ENCODE measurements around the gene SLC24A3.

SLC24A3 gene

DNA sequence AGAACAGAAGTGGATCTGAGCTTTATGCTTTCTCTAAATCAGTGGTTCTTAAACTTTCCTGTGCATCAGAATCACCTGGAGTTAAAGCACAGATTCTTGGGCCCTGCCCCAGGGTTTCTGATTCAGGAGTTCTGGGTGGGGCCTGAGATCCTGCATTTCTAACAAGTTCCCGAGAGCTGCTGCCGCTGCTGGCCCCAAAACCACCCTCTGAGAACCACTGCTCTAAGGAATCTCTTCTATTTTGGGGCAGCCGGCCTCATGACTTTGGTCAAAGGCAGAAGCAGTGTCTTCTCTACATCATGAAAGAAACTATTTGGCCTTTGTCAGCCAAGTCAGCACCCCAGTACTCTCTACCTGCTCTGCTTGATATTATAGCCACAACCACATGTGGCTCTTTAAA, 503.5 kb downstream of the SLC24A3 start:
- H3K4me3 ChIP-seq (ENCODE audit: low read length): no peak overlapping the region
- no peak for DNase-seq (ENCODE audit: low read depth)
- TF ChIP-seq, protein P1, sequence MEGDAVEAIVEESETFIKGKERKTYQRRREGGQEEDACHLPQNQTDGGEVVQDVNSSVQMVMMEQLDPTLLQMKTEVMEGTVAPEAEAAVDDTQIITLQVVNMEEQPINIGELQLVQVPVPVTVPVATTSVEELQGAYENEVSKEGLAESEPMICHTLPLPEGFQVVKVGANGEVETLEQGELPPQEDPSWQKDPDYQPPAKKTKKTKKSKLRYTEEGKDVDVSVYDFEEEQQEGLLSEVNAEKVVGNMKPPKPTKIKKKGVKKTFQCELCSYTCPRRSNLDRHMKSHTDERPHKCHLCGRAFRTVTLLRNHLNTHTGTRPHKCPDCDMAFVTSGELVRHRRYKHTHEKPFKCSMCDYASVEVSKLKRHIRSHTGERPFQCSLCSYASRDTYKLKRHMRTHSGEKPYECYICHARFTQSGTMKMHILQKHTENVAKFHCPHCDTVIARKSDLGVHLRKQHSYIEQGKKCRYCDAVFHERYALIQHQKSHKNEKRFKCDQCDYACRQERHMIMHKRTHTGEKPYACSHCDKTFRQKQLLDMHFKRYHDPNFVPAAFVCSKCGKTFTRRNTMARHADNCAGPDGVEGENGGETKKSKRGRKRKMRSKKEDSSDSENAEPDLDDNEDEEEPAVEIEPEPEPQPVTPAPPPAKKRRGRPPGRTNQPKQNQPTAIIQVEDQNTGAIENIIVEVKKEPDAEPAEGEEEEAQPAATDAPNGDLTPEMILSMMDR (IDR thresholded peaks at IDR 0.05; ENCODE audit: insufficient read depth, low read depth, low read length, missing control alignments): no peak

DNA sequence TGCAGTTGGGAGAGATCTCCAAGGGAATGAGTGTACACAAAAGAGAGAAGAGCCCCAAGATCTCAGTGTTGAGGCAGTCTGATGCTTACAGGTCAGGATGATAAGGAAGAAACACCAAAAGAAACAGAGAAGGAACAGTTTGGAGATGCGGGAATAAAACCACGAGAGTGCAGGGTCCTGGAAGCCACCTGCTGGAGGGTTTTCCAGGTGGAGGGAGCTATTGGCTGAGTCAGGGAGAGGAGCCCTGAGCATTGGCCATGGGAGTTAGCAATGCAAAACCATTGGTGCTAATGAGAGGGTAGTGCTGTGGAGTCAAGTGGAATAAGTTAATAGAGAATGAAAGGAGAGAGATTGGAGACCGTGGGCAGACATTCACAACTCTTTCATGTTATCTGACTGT, 506.4 kb downstream of the SLC24A3 start:
- DNase-seq (ENCODE audit: low read depth): no peak
- H3K4me3 ChIP-seq (ENCODE audit: low read length): no peak overlapping the region
- TF ChIP-seq, protein P1 (IDR thresholded peaks at IDR 0.05; ENCODE audit: insufficient read depth, low read depth, low read length, missing control alignments): no peak

DNA sequence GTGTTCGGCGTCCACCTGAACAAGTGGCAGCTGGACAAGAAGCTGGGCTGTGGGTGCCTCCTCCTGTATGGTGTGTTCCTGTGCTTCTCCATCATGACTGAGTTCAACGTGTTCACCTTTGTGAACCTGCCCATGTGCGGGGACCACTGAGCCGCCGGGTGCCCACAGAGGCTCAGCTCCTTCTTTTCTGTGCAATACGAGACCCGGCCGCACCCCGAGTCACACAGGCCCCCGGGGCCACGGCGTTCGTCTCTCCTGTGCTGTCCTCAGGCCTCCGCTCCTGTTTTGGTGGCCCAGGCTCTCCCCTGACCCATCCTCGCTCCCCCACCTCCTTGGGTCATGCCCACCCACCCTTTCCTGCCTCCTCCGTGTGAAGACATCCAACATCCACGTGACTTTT, 508.5 kb downstream of the SLC24A3 start:
- no peak for DNase-seq (ENCODE audit: low read depth)
- no peak overlapping the region for H3K4me3 ChIP-seq (ENCODE audit: low read length)
- TF ChIP-seq, protein P1 (IDR thresholded peaks at IDR 0.05; ENCODE audit: insufficient read depth, low read depth, low read length, missing control alignments): no peak

DNA sequence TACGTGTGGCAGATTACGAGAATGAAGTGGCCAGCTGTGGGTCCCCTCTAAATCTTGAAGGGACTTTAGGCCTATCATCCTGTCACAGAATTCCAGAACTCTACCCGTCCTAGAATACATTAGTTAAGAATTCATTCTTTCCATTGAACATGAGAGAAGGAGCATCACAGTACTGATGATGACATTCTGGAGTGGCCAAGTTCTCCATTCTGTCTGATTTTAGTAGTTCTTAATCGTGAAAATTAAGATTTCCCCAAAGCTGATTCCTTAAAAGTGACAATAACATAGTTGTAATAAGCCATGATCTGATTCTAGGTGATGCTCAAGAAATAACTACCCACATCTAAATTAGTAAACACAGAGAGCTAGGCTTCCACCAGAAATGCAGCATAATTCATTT, 510.6 kb downstream of the SLC24A3 start:
- H3K4me3 ChIP-seq (ENCODE audit: low read length): no peak overlapping the region
- DNase-seq (ENCODE audit: low read depth): no peak
- TF ChIP-seq, protein P1 (IDR thresholded peaks at IDR 0.05; ENCODE audit: insufficient read depth, low read depth, low read length, missing control alignments): no peak

DNA sequence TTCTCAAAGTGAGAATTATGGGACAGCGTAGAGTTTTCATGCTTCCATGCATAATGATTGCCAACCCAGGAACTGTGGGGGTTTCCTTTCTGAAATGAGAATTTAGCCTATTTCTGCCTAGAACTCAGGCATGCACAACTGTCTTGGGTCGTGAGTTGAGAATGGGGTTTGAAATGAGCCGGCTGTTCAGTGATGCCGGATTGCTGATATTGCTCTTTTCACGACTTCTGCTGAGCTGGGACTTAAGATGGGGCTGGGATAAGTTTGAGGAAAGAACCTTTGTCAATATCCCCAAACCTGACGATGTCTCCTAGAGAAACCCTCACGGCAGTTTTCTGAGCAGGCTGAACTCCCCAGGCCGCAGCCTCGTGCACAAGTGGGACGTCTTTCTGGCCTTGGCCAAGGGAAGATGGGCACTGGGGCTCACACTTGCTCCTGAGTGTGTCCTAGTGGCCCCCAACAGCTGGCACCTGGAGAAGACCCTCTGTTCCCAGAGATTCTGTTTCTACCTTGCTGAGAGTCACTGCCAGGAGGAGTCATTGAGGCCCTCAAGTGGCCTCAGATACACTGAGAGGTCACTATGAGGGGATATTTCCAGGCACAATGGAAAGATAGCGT, 511.5 kb downstream of the SLC24A3 start:
- TF ChIP-seq, protein P1 (IDR thresholded peaks at IDR 0.05; ENCODE audit: insufficient read depth, low read depth, low read length, missing control alignments): no peak
- H3K4me3 ChIP-seq (ENCODE audit: low read length): no peak overlapping the region
- DNase-seq (ENCODE audit: low read depth): no peak

DNA sequence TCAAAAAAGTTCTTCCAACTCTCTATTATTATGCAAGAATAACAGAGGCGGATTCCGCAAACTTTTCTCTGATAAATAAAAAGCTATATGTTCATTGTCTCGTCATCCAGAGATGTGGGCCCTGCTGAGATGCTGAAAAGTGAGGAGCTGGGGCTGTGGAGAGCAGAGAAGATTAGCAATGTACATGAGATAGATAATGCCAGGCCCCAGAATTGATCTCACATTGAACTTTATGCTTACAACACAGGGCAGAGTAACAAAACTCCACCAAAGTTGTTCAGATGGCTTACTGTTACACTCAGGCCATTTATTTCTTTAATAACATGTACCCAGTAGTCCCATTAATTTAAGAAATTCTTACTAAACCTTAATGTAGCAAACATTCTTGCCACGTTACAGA, 512.9 kb downstream of the SLC24A3 start:
- no peak for DNase-seq (ENCODE audit: low read depth)
- TF ChIP-seq, protein P1 (IDR thresholded peaks at IDR 0.05; ENCODE audit: insufficient read depth, low read depth, low read length, missing control alignments): no peak
- H3K4me3 ChIP-seq (ENCODE audit: low read length): no peak overlapping the region

DNA sequence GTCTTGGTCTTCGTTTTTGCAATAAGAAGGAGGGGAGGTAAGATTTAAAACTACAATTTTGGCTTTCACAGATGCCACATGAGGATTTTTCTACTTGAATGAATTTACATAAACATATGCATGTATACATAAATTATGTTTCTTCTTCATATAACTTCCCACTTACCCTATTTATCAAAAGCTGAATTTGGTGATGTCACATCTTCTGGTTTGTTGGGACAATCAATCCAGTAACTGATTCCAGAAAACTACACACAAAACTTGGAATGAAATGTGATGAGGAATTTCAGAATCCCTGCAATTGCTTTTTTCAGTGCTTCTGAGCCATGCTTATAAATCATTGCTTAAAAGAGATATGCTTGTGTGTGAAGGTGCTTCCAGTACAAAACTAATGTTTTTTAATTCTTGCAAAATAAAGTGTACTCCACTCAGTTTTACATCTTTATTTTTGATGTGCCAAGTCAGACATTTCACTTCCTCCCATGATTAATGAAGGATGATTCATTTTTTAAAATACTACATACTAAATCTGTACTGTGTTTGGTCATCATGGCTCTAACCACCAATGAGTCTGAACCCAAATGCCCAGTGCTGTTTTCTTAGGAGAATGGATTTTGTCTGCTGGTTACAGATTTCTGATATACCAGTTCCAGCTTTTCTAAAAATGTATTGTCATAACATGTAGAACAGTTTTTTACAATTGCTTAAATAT, 513.5 kb downstream of the SLC24A3 start:
- peak; percentile 68 for DNase-seq (ENCODE audit: low read depth)
- H3K4me3 ChIP-seq (ENCODE audit: low read length): no peak overlapping the region
- TF ChIP-seq, protein P1 (IDR thresholded peaks at IDR 0.05; ENCODE audit: insufficient read depth, low read depth, low read length, missing control alignments): no peak
